ENCODE data around the gene AZIN2. TPM values are rescaled to one million over a fixed set of nuclear protein-coding genes. Genes with fewer than 3 reads are reported as not detected.
"Not testable (repeated sequence)": the region's sequence is repeated elsewhere in the genome, so short reads cannot be mapped to it uniquely, and the experiment has no call there.

AZIN2 gene
- total RNA-seq, 4 donors from 2014 or later: 2.5 to 6.1 (median 4.1) TPM

- WGBS: 91% methylated on average over 3 of the region's 3 CpGs
- DNase-seq (ENCODE audit: extremely low spot score): no peak
- intact Hi-C loops (cut with DNase I): no loop called here
- Histone ChIP-seq H3K4me3 (no peak overlapping the region), H3K27ac (replicated peaks in 1 of 4) (no peak overlapping the region), H3K4me1 (peaks cover 4 to 20% (median 16%) of the 10 kb centered on the region in 4 donors), H3K27me3 (no peaks in the 10 kb centered on the region), H3K9me3 (no peaks in the 10 kb centered on the region), H3K36me3 (no peaks in the 10 kb centered on the region)
- TF ChIP-seq POLR2AphosphoS5 (IDR thresholded peaks at IDR 0.05) (no peak), CTCF (IDR thresholded peaks at IDR 0.05) (no peak), POLR2A (IDR thresholded peaks at IDR 0.05; ENCODE audit: low read depth) (no peak), EP300 (IDR thresholded peaks at IDR 0.05) (no peak)
These were observed 24.5 kb upstream of the AZIN2 start for GRCh38 chr1:33056426-33056825.

- Histone ChIP-seq H3K4me1 (peaks cover 4 to 20% (median 16%) of the 10 kb centered on the region in 4 donors), H3K9me3 (peaks cover 0 to 4% (median 0%) of the 10 kb centered on the region in 4 donors), H3K36me3 (no peaks in the 10 kb centered on the region), H3K27me3 (no peaks in the 10 kb centered on the region), H3K27ac (replicated peaks in 1 of 4) (no peak overlapping the region), H3K4me3 (no peak overlapping the region)
- intact Hi-C loops (cut with DNase I): no loop called here
- no peak for DNase-seq (ENCODE audit: extremely low spot score)
- TF ChIP-seq CTCF (IDR thresholded peaks at IDR 0.05): no peak
- no peak for TF ChIP-seq POLR2A (IDR thresholded peaks at IDR 0.05; ENCODE audit: low read depth)
- TF ChIP-seq EP300 (IDR thresholded peaks at IDR 0.05): no peak
- WGBS: 78% methylated on average over 2 of the region's 2 CpGs
These were observed 23.9 kb upstream of the AZIN2 start for GRCh38 chr1:33057095-33057494.

- Histone ChIP-seq H3K4me3 (no peak overlapping the region), H3K9me3 (peaks cover 0 to 34% (median 32%) of the 10 kb centered on the region in 4 donors), H3K27ac (replicated peaks in 1 of 4) (no peak overlapping the region), H3K4me1 (peaks cover 0 to 11% (median 7%) of the 10 kb centered on the region in 4 donors), H3K27me3 (no peaks in the 10 kb centered on the region), H3K36me3 (no peaks in the 10 kb centered on the region)
- no peak for TF ChIP-seq EP300 (IDR thresholded peaks at IDR 0.05)
- no peak for TF ChIP-seq POLR2A (IDR thresholded peaks at IDR 0.05; ENCODE audit: low read depth)
- TF ChIP-seq POLR2AphosphoS5 (IDR thresholded peaks at IDR 0.05): no peak
- no peak for TF ChIP-seq CTCF (IDR thresholded peaks at IDR 0.05)
- DNase-seq (ENCODE audit: extremely low spot score): no peak
- 61% methylated on average over 2 of the region's 2 CpGs for WGBS
- intact Hi-C loops (cut with DNase I): no loop called here
These were observed 20.3 kb upstream of the AZIN2 start for GRCh38 chr1:33060579-33061083.

GRCh38 chr1:33061834-33062233 lies 19.1 kb upstream of the AZIN2 start:
- intact Hi-C loops (cut with DNase I): no loop called here
- no peak overlapping the region for H3K4me3 ChIP-seq
- peaks cover 0 to 38% (median 37%) of the 10 kb centered on the region in 4 donors for H3K9me3 ChIP-seq
- H3K27me3 ChIP-seq: no peaks in the 10 kb centered on the region
- no peak overlapping the region for H3K27ac ChIP-seq (replicated peaks in 1 of 4)
- no peak for TF ChIP-seq POLR2A (IDR thresholded peaks at IDR 0.05; ENCODE audit: low read depth)
- no peaks in the 10 kb centered on the region for H3K36me3 ChIP-seq
- DNase-seq (ENCODE audit: extremely low spot score): no peak
- peaks cover 0 to 9% (median 3%) of the 10 kb centered on the region in 4 donors for H3K4me1 ChIP-seq

- intact Hi-C loops (cut with DNase I): not testable (repeated sequence)
- 93% methylated on average over 9 of the region's 9 CpGs for WGBS
These were observed 16.7 kb upstream of the AZIN2 start for GRCh38 chr1:33064284-33064683.

GRCh38 chr1:33065301-33065700 lies 15.7 kb upstream of the AZIN2 start:
- intact Hi-C loops (cut with DNase I): no loop called here
- Histone ChIP-seq H3K36me3 (no peaks in the 10 kb centered on the region), H3K27ac (replicated peaks in 1 of 4) (no peak overlapping the region), H3K4me1 (peaks cover 0 to 6% (median 1%) of the 10 kb centered on the region in 4 donors), H3K27me3 (no peaks in the 10 kb centered on the region), H3K9me3 (peaks cover 0 to 38% (median 37%) of the 10 kb centered on the region in 4 donors), H3K4me3 (no peak overlapping the region)
- WGBS: 91% methylated on average over 10 of the region's 10 CpGs
- TF ChIP-seq POLR2A (IDR thresholded peaks at IDR 0.05; ENCODE audit: low read depth) (no peak), POLR2AphosphoS5 (IDR thresholded peaks at IDR 0.05) (no peak), CTCF (IDR thresholded peaks at IDR 0.05) (no peak), EP300 (IDR thresholded peaks at IDR 0.05) (no peak)
- no peak for DNase-seq (ENCODE audit: extremely low spot score)

More at GRCh38 chr1:33064284-33064683, 16.7 kb upstream of the AZIN2 start:
- peaks cover 0 to 38% (median 37%) of the 10 kb centered on the region in 4 donors for H3K9me3 ChIP-seq
- H3K27ac ChIP-seq (replicated peaks in 1 of 4); DNase-seq (ENCODE audit: extremely low spot score); H3K36me3 ChIP-seq; H3K27me3 ChIP-seq; H3K4me1 ChIP-seq; H3K4me3 ChIP-seq: not testable (repeated sequence)

- 94% methylated on average over 3 of the region's 3 CpGs for WGBS
These were observed 14.5 kb upstream of the AZIN2 start for GRCh38 chr1:33066477-33066876.

GRCh38 chr1:33068108-33068507 lies 12.8 kb upstream of the AZIN2 start:
- H3K36me3 ChIP-seq; DNase-seq (ENCODE audit: extremely low spot score); H3K4me3 ChIP-seq; H3K27me3 ChIP-seq; intact Hi-C loops (cut with DNase I); H3K4me1 ChIP-seq; H3K27ac ChIP-seq (replicated peaks in 1 of 4): not testable (repeated sequence)
- peaks cover 0 to 31% (median 26%) of the 10 kb centered on the region in 4 donors for H3K9me3 ChIP-seq
- 28% methylated on average over 2 of the region's 2 CpGs for WGBS

More at GRCh38 chr1:33066477-33066876, 14.5 kb upstream of the AZIN2 start:
- H3K36me3 ChIP-seq; DNase-seq (ENCODE audit: extremely low spot score); H3K27me3 ChIP-seq; H3K4me3 ChIP-seq; intact Hi-C loops (cut with DNase I); H3K27ac ChIP-seq (replicated peaks in 1 of 4); H3K4me1 ChIP-seq: not testable (repeated sequence)
- H3K9me3 ChIP-seq: peaks cover 0 to 38% (median 37%) of the 10 kb centered on the region in 4 donors

Measured in esophagus muscularis mucosa (tissue), 4 donors.